ENCODE measurements around the gene SEC11A.
"Not testable (repeated sequence)": the region's sequence is repeated elsewhere in the genome, so short reads cannot be mapped to it uniquely, and the experiment has no call there.

The SEC11A gene

DNA sequence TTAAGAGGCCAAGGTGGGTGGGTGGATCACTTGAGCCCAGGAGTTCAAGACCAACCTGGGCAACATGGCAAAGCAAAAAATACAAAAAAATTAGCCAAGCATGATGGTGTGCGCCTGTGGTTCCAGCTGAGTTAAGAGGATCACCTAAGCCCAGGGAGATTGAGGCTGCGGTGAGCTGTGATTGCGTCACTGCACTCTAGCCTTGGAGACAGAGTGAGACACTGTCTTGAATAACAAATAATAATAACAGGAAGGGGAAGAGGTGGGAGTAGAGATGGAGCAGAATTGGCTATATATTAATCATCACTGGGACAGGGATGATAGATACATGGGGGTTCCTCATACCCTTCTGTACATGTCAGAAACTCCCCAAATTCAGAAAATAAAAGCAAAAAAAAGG is 34.1 kb downstream of the SEC11A start:
- DNase-seq (ENCODE audit: low spot score), result peak; percentile 84

DNA sequence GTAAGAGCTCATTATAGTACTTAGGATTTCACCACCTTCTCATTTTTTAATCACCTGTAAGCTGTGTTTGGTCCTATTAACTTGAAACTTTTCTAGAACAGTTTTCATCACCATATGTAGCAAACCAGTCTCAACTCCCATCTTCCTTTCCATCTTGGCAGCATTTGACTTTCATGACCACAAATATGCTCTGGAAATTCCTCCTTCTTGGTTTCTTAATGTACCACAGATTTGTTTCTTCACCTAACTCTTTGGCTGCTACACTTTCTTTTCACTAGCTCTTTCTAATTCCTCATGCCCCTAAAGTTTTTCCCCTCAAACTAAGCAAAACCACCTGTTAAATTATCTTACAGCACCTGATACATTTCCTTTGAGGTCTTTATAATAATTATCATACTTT is 44.7 kb downstream of the SEC11A start:
- DNase-seq (ENCODE audit: low spot score), result peak; percentile 38

DNA sequence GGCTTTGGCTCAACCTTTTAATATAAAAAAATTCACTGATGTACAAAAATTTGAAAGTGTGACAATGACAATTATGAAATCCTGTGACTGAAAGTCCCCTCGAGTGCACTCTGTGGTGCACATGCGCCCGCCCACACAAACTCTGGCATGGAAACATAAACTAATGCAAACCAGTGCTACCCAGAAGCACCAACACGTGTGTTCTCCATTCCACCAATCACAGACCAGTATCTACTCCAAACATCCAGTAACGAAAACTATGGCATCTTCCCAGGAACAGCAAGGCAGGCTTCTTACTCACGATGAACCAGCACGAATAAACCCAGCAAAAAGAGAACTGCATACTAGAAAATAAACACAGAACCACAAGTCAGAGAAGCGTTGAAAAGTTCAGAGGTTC is 46.2 kb downstream of the SEC11A start:
- DNase-seq (ENCODE audit: low spot score), result no peak

DNA sequence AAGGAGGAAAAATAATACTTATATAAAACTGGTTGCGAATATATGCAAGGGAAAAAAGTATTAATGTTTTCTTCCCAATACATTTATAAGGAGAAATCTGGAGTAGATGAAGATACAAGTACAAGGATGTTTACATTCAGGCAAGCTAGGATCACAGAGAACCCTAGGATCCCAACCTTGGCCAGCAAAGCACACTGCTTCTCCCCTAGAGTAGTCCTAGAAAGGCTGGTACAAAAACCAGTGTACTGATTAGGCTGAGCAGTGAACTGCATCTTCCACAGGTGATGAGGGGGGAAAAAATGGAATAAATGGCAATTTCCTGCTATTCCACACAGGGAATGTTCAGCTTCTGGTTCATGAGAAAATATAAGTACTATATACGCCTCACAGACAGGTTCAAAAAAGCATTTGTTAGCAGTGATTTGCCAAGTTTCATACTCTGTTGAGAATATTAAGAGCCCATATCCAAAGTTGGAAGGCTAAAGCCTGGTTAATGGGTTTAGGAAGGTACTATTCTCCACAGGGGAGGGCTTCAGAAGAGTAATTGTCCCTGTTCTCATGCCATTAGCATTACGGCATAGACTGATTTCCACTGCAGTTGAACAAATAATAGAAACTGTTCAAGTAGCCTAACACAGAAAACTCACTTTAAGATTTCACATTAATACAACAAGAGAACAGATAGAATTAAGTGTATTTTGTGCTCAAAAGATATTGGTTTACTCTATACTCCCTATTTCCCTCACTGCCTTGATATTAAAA is 47.5 kb downstream of the SEC11A start:
- DNase-seq (ENCODE audit: low spot score), result no peak

DNA sequence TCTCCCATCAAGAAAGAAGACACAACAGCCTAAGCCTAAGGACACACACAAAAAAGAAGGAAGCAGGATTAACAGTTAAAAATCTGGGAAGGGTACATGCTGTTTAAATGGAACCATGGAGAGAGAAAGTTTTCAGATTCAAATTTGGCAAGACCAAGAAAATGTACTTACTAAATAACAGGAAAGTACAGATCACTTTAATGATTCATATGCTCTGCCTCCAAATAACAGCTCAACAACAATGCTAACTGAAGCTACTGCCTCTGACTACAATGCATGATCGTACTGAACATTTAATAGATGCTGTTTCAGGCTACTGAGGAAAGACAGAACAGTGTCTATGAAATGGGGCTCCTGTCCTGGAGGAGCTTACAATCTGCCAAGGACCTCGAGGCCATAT is 49.6 kb downstream of the SEC11A start:
- no peak for DNase-seq (ENCODE audit: low spot score)

GRCh38 chr15:84661001-84661400 is 54.9 kb downstream of the SEC11A start:
- no peak for DNase-seq (ENCODE audit: low spot score)

DNA sequence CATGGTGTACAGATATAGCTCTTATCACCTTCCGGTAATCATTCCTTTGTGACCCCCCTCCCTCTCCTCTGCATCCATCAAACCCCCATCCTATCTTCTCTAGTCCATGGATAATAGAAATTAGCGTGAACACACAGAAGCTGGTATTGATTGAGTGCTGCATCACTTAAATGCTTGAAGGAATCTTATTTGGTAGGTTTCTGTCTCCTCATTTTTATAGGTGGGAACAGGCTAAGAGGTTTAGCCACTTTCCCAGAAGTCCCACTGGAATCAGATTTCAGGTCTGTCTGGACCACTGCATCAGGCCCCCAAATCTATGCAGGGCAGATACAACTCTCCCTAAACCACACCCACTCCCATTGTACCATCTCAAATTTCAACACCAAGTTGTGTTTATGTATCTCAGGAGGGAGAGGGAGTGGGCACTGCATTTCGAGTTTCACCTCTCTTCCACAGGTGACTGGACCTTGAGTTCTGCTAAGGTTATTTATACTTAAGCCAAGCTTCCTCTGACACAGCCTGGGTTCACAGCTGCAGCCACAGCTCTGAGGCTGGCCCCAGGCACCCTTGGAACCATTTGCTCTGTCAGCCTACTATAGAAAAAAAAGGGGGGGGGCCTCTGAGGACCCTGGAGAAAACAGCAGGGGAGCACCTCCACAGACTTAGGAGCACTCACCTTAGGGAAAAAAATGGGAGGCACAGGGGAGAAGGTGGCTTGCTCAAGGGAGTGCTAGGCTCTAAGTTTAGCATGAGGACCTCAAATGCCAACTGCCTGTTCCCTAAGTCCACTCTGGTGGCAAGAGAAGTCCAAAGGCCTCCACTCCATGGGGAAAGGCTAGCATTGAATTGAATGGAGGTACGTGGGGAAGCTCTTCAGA is 55.8 kb downstream of the SEC11A start:
- no peak for DNase-seq (ENCODE audit: low spot score)

- DNase-seq (ENCODE audit: low spot score), result no peak
Observed at GRCh38 chr15:84658788-84659411, 57.0 kb downstream of the SEC11A start.

GRCh38 chr15:84658080-84658787 is 57.7 kb downstream of the SEC11A start, which contains the start of gene NMB:
Gene NMB, minus strand, starts transcription at chr15:84658199. Its CDS starts 47 bp downstream, at chr15:84658152.
- DNase-seq (ENCODE audit: low spot score), result peak; percentile 84

DNA sequence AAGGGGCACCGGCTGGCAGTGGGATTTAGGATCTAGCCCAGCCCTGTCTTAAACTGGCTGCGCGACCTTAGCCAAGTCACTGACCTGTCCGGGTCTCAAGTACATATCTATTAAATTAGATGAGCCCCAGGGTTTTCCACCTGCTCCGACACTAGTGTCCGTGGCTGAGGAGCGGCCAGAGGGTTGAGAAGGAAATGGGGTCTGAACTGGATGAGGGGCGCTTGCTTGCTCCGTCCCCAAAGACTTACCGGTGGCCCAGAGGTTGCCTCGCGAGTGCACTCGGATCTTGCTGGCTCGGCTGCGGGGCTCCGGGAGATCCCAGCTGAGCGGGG is 58.2 kb downstream of the SEC11A start:
- DNase-seq (ENCODE audit: low spot score), result no peak

GRCh38 chr15:84656972-84657371 is 59.0 kb downstream of the SEC11A start:
- no peak for DNase-seq (ENCODE audit: low spot score)

DNA sequence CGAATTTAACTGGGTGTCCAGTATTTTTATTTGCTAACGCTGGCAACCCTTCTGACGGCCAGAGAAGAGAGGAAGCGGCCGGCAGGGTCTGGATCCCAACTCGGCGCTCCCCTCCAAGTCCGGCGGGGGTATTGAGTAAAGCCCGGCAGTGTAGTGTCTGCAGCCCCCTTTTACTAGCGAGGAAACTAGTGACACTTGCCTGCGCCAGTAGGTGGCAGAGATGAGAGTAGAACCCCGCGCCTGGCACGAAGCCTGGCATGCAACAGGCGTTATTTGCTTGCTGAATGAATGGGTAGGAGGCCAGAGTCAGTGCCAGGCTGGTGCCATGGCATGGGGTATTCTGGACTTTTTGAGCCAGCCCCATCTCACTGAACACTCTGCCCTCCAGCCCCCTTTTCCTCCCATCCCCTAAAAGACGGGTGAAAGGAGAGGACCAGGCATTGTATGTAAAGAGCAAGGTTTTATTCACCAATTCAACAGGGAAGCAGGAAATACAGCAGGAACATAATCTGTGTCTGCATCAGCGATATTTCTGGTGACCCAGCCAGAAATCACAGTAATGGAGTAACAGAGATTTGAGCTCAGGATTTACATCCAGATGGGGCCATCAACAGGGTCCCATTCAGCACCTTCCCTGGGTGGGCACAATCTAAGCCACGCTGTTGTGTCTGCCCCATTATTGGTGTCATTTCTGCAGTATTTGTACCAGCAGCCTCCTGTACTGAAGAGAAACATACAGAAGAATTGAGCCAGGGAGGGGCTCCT is 61.1 kb downstream of the SEC11A start:
- peak; percentile 85 for DNase-seq (ENCODE audit: low spot score)

GRCh38 chr15:84653910-84654688 is 61.8 kb downstream of the SEC11A start, which contains the start of gene WDR73:
Gene WDR73, minus strand, starts transcription at chr15:84654283. Its CDS starts 9 bp downstream, at chr15:84654274.
- peak; percentile 95 for DNase-seq (ENCODE audit: low spot score)

DNA sequence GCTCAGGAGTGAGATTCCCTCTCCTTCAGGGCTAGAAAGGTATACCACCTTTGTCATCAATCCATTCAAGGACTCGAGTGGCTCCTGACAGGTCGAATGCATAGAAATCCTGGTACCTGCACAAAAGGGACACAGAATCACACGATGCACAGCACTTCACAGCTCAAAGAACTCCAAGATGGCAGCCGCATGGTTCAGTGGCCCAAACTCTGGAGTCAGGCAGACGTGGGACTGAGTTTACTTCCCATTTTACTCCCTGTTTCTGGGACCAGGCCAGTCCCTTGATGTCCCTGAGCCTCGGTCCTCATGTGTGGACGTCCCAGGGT is 62.4 kb downstream of the SEC11A start:
- no peak for DNase-seq (ENCODE audit: low spot score)

- no peak for DNase-seq (ENCODE audit: low spot score)
Observed at GRCh38 chr15:84649706-84650105, 66.2 kb downstream of the SEC11A start.

DNA sequence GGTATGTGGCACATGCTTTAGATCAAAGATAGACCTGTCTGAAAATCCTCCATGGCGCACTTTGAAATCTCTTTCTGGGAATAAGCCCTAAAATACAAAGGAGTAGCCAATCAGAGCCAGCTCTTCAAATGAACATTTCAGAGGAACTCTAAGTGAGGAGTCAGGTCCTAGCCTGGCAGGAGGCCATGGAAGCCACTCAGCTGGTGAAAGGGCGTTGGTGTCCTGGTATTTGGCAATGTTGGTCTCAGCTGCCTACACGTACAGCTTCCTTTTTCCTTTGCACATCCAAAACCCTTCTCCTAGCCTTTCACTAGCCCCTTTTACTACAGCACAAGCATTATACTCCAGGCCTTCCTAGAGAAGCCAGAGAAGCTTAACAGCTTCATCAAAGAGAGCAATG is 67.4 kb downstream of the SEC11A start:
- DNase-seq (ENCODE audit: low spot score), result no peak

DNA sequence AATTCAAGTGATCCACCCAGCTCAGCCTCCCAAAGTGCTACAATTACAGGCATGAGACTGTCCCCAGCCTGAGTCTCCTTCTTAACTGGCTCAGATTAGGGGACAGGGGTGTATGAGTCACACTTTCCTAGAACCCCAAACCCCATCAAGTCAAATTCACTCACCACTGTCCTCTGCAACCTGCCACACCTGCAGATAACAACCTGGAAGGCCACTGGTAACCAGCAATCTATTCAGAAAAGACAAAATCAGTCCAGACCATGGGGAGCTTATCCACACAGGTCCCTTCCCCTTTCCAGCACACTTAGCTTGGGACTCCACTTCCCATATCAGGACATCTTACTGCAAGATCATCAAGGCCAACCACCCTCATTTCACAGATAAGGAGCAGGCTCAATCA is 68.2 kb downstream of the SEC11A start:
- DNase-seq (ENCODE audit: low spot score), result no peak

- no peak for DNase-seq (ENCODE audit: low spot score)
Observed at GRCh38 chr15:84645997-84646396, 69.9 kb downstream of the SEC11A start.

GRCh38 chr15:84645496-84645895 is 70.4 kb downstream of the SEC11A start:
- no peak for DNase-seq (ENCODE audit: low spot score)

GRCh38 chr15:84643838-84644237 is 72.1 kb downstream of the SEC11A start:
- DNase-seq (ENCODE audit: low spot score), result no peak

GRCh38 chr15:84642640-84643039 is 73.3 kb downstream of the SEC11A start:
- DNase-seq (ENCODE audit: low spot score), result not testable (repeated sequence)

Measured in kidney tubule cell (primary cell).